Measurements from ENCODE around the gene MYO16. TPM values are rescaled to one million over a fixed set of nuclear protein-coding genes. Genes with fewer than 3 reads are reported as not detected.

The MYO16 gene
- total RNA-seq, result 21.6 TPM
- 10 to 100 TPM; 12.1 to 29.7 (median 16.3) TPM for polyA plus RNA-seq (ENCODE audit: insufficient read depth in 1 of 8, insufficient read length in 8 of 8, low replicate concordance in 1 of 8)
- long read RNA-seq, donor 1, result 0 reads
- long read RNA-seq, donor 2, result 0 reads
- long read RNA-seq, donor 3, full-length matches to known transcripts, result 1 of 7 reads
- long read RNA-seq, donor 3, partial matches to known transcripts, result 6 of 7 reads
- long read RNA-seq, donor 3, other reads (novel, unspliced or antisense), result 0 of 7 reads
- long read RNA-seq, donor 4, result 0 reads
- long read RNA-seq, donor 5, partial matches to known transcripts, result 6 of 6 reads
- long read RNA-seq, donor 5, other reads (novel, unspliced or antisense), result 0 of 6 reads
- long read RNA-seq, donor 6, result 0 reads
- long read RNA-seq, donor 7, result 0 reads
- long read RNA-seq, donor 8, result 0 reads
- long read RNA-seq, donor 9, partial matches to known transcripts, result 8 of 8 reads
- long read RNA-seq, donor 9, other reads (novel, unspliced or antisense), result 0 of 8 reads
- long read RNA-seq, donor 10, result 0 reads
- long read RNA-seq, donor 11, partial matches to known transcripts, result 11 of 11 reads
- long read RNA-seq, donor 11, other reads (novel, unspliced or antisense), result 0 of 11 reads

DNA sequence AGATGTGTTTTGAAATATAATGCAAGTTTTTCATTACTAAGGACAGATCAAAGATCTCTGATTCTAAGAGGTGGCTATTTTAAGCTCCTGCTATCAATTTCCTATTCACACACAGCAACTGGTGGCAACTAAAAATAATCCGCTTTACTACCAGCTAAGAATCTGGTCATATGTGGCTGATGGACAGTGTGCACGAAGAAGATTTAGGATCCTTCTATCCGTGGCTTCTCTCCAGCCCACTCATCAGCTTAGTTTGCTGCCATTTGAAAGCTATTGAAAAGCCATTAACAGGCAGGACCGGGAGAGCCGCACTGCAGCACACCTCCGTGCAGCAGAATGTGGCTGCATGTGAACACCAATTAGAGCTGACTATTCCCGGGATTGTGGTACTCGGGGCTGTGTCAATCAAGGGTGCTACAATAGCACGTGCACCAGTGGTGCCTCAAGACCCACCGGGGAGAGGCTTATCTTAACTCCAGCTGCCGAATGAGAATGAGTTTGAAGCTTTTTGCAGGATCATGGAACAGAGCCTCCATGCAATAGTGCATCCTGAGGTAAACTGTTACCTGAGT is at the start of gene MYO16:
Gene MYO16 (plus strand): TSS at position 431 of the 572 bp plus-strand sequence. CDS start 234 bp downstream, outside the sequence.
- H3K27me3 ChIP-seq (ENCODE audit: control insufficient read depth, insufficient read depth, low read length), result peaks cover 3% of the 10 kb centered on the region
- no peaks in the 10 kb centered on the region for H3K9me3 ChIP-seq (replicated peaks; ENCODE audit: control insufficient read depth, low read depth, low read length)
- 17% methylated on average over 9 of the region's 11 CpGs for WGBS (ENCODE audit: insufficient coverage)
- H3K27ac ChIP-seq (ENCODE audit: low read length), result peak within 1 kb of the TSS; percentile 6
- peak; percentile 54 for DNase-seq
- no peaks in the 10 kb centered on the region for H3K4me1 ChIP-seq (ENCODE audit: control insufficient read depth, insufficient read depth, low read length)
- no peaks in the 10 kb centered on the region for H3K36me3 ChIP-seq (ENCODE audit: control insufficient read depth, insufficient read depth, low read length)
- peak within 1 kb of the TSS; percentile 41 for H3K4me3 ChIP-seq (ENCODE audit: low read length)

DNA sequence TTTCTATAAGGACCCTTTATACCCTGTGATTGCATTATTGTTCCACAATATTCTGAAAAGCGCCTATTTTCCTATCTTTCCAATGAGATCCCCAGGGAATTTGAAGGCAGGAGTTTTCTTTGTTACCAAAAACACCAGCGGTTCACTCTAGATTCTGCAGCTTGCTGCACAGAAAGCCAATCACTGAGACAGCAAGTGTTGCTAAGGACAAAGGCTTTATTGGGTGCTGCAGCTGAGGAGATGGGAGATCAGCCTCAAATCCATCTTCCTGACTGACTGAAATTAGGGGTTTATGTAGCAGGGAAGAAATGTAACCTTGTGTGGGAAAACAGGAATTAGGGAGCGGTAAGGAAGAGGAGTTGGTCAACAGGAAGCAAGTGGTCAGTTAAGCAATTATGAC is 42.6 kb upstream of the MYO16 start:
- H3K9me3 ChIP-seq (replicated peaks; ENCODE audit: control insufficient read depth, low read depth, low read length), result peaks cover 5% of the 10 kb centered on the region
- no peak for DNase-seq
- no peak overlapping the region for H3K27ac ChIP-seq (ENCODE audit: low read length)
- H3K27me3 ChIP-seq (ENCODE audit: control insufficient read depth, insufficient read depth, low read length), result peaks cover 2% of the 10 kb centered on the region
- no peaks in the 10 kb centered on the region for H3K4me1 ChIP-seq (ENCODE audit: control insufficient read depth, insufficient read depth, low read length)
- WGBS (ENCODE audit: insufficient coverage), result 91% methylated on average over 1 of the region's 3 CpGs
- no peaks in the 10 kb centered on the region for H3K36me3 ChIP-seq (ENCODE audit: control insufficient read depth, insufficient read depth, low read length)
- H3K4me3 ChIP-seq (ENCODE audit: low read length), result no peak overlapping the region

DNA sequence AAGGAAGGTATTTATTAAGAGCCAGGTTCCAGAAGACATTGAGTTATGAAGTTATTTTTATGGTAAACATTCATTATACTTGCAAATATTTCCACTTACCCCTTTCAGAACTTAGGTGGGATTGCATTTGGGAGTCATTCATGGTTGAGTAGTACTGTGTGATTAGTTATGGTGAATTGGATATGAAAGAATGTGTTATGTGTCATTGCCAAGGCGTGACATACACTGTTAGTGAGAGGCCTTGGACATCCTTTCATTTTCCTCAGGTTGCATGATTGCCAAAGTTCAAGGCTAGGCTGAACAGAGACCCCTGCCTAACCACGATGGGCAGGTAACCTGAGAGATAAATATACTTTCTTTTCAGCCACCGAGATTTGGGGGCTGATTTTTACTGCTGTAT is 40.9 kb upstream of the MYO16 start:
- peaks cover 2% of the 10 kb centered on the region for H3K27me3 ChIP-seq (ENCODE audit: control insufficient read depth, insufficient read depth, low read length)
- no peak for DNase-seq
- no peak overlapping the region for H3K4me3 ChIP-seq (ENCODE audit: low read length)
- 83% methylated on average over 2 of the region's 3 CpGs for WGBS (ENCODE audit: insufficient coverage)
- no peaks in the 10 kb centered on the region for H3K36me3 ChIP-seq (ENCODE audit: control insufficient read depth, insufficient read depth, low read length)
- H3K4me1 ChIP-seq (ENCODE audit: control insufficient read depth, insufficient read depth, low read length), result no peaks in the 10 kb centered on the region
- no peak overlapping the region for H3K27ac ChIP-seq (ENCODE audit: low read length)
- H3K9me3 ChIP-seq (replicated peaks; ENCODE audit: control insufficient read depth, low read depth, low read length), result peaks cover 5% of the 10 kb centered on the region

DNA sequence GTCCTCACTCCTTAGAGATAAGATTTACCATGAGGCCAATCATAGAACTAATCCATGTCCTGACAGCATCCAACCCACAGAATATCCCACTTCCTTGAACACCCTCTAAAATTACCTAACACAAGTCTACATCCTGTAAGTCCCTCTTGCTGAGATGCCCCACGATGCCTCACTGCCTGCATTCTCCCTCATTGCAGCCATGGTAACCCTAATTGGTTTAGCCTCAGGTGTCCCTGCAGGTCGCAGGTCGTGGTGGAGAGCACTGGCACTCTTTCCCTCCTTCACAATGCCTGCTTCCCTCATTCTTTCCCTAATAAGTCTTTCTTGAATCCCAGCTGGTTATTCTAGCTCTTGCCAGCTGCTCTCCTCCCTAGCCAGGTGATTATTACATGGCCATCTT is 35.3 kb upstream of the MYO16 start:
- Histone ChIP-seq H3K27me3 (ENCODE audit: control insufficient read depth, insufficient read depth, low read length) (peaks cover 4% of the 10 kb centered on the region), H3K4me3 (ENCODE audit: low read length) (no peak overlapping the region), H3K36me3 (ENCODE audit: control insufficient read depth, insufficient read depth, low read length) (no peaks in the 10 kb centered on the region), H3K4me1 (ENCODE audit: control insufficient read depth, insufficient read depth, low read length) (peaks cover 6% of the 10 kb centered on the region), H3K9me3 (replicated peaks; ENCODE audit: control insufficient read depth, low read depth, low read length) (no peaks in the 10 kb centered on the region), H3K27ac (ENCODE audit: low read length) (no peak overlapping the region)
- 18% methylated on average over 3 of the region's 3 CpGs for WGBS (ENCODE audit: insufficient coverage)
- no peak for DNase-seq

DNA sequence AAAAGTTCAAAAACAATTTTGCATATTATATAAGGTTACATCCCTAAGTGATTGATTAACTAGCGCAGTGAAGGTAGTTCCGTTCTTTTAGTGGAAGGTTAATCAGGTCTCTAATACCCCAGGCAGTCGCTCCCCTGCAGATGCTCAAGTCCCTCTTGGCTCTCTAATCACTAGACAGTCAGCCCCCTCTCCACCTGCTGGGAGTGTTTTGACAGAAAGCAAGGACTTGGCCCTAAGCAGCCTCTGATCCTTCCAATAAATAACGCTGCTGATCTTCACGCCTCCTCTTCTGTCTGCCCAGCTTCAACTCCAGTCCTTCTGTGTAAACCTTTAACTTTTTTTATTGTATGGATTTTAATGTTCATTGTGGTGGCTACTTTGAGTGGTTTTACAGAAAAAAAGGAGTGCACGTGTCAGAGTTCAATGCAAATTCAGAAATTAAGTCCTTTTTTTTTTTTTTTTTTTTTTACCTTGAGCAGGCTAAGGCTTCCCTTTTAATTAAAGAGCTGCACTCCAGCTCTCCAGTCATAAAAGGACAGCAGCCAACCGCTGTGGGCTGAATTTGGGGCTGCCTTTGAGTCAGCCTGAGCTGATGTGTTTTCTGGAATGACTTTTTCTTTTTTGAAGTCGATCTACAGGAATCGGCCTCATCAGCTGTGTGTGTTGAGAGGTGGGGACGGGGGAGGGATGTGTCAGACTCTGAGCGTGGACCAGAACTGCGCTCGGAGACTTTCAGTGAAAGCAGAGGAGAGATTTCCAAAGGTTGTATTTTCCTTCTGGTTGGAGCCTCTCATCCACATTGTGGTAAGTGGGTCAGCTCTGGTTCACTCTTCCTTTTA is 33.8 kb upstream of the MYO16 start:
- peak; percentile 48 for DNase-seq
- Histone ChIP-seq H3K27me3 (ENCODE audit: control insufficient read depth, insufficient read depth, low read length) (peaks cover 4% of the 10 kb centered on the region), H3K27ac (ENCODE audit: low read length) (no peak overlapping the region), H3K4me1 (ENCODE audit: control insufficient read depth, insufficient read depth, low read length) (peaks cover 6% of the 10 kb centered on the region), H3K4me3 (ENCODE audit: low read length) (no peak overlapping the region), H3K9me3 (replicated peaks; ENCODE audit: control insufficient read depth, low read depth, low read length) (no peaks in the 10 kb centered on the region), H3K36me3 (ENCODE audit: control insufficient read depth, insufficient read depth, low read length) (no peaks in the 10 kb centered on the region)
- 26% methylated on average over 8 of the region's 13 CpGs for WGBS (ENCODE audit: insufficient coverage)

DNA sequence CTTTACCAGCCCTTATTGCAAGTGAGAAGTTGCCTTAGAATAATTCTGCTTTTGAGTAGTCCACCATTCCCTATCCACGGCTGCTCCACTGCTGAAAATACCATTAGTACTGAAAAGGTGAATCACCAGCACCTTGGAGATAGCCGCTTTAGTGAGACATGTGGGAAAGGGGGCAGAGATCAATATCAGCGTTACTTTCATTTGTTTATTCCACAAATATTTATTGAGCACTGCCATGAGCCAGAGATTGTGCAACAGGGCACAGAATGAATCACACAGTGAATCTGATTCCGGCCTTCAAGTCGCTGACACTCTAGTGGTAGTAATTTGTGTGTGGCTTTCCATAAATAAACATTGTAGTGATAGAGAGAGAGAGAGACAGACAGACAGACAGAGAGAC is 31.5 kb upstream of the MYO16 start:
- H3K27me3 ChIP-seq (ENCODE audit: control insufficient read depth, insufficient read depth, low read length), result peaks cover 2% of the 10 kb centered on the region

DNA sequence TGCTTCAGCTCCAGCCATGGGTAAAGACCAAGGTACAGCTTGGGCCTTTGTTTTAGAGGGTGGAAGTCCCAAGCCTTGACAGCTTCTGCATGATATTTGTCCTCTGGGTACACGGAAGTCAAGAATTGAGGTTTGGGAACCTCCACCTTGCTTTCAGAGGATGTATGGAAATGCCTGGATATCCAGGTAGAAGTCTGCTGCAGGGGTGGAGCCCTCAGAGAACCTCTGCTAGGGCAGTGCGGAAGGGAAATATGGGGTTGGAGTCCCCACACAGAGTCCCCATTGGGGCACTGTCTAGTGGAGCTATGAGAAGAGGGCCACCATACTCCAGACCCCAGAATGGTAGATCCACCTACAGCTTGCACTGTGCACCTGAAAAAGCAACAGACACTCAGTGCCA is 23.0 kb upstream of the MYO16 start:
- Histone ChIP-seq H3K27me3 (ENCODE audit: control insufficient read depth, insufficient read depth, low read length) (no peaks in the 10 kb centered on the region), H3K4me1 (ENCODE audit: control insufficient read depth, insufficient read depth, low read length) (peaks cover 2% of the 10 kb centered on the region), H3K9me3 (replicated peaks; ENCODE audit: control insufficient read depth, low read depth, low read length) (peaks cover 10% of the 10 kb centered on the region), H3K4me3 (ENCODE audit: low read length) (no peak overlapping the region), H3K36me3 (ENCODE audit: control insufficient read depth, insufficient read depth, low read length) (no peaks in the 10 kb centered on the region), H3K27ac (ENCODE audit: low read length) (no peak overlapping the region)
- no peak for DNase-seq
- WGBS (ENCODE audit: insufficient coverage), result 92% methylated on average over 1 of the region's 2 CpGs

More for the DNA sequence above, 31.5 kb upstream of the MYO16 start:
- H3K36me3 ChIP-seq (ENCODE audit: control insufficient read depth, insufficient read depth, low read length), result no peaks in the 10 kb centered on the region
- no peak overlapping the region for H3K4me3 ChIP-seq (ENCODE audit: low read length)
- DNase-seq, result no peak
- H3K27ac ChIP-seq (ENCODE audit: low read length), result no peak overlapping the region
- WGBS (ENCODE audit: insufficient coverage), result no CpG with 5 or more reads among the region's 5 CpGs
- peaks cover 6% of the 10 kb centered on the region for H3K4me1 ChIP-seq (ENCODE audit: control insufficient read depth, insufficient read depth, low read length)
- no peaks in the 10 kb centered on the region for H3K9me3 ChIP-seq (replicated peaks; ENCODE audit: control insufficient read depth, low read depth, low read length)

DNA sequence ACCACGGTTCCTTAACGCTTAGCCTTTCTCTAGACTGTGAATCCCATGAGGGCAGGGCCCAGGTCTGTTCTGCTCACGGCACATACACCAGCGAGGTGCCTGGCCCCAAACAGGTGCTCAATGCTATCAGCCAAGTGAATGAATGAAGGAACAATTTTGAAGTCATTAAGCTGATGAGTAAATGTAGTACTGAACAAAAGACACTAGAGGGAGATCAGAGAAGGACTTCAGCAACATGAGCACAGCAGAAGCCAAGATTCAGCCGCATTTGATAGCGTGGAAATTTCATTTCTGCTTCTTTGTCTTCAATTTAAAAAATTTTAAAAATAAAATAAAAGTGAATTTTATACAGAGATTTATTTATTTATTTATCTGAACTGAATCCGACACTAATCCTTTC is 20.1 kb upstream of the MYO16 start:
- peak; percentile 60 for DNase-seq

DNA sequence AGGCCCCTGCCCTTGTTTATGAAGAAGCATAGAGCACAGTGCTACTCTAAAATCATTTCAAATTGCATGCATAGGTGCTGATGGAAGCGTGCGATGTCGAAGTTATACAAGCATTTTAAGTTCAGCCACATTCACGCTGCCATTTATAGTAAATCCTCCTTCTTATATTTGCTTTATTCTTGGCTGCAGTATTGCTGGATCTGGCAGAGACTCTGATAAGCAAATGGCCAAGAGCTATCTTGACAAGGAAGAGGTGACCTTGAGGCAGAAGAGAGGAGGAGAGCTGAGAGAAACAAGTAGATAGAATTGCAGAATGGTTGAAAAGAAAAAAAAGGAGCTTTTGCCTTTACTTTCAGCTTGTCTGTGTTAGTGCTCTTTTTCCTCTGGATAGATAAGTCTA is 18.9 kb upstream of the MYO16 start:
- H3K27me3 ChIP-seq (ENCODE audit: control insufficient read depth, insufficient read depth, low read length), result no peaks in the 10 kb centered on the region
- H3K36me3 ChIP-seq (ENCODE audit: control insufficient read depth, insufficient read depth, low read length), result no peaks in the 10 kb centered on the region
- no peak overlapping the region for H3K27ac ChIP-seq (ENCODE audit: low read length)
- WGBS (ENCODE audit: insufficient coverage), result no CpG with 5 or more reads among the region's 4 CpGs
- no peak overlapping the region for H3K4me3 ChIP-seq (ENCODE audit: low read length)
- H3K9me3 ChIP-seq (replicated peaks; ENCODE audit: control insufficient read depth, low read depth, low read length), result peaks cover 10% of the 10 kb centered on the region
- peaks cover 2% of the 10 kb centered on the region for H3K4me1 ChIP-seq (ENCODE audit: control insufficient read depth, insufficient read depth, low read length)
- DNase-seq, result no peak

More for the DNA sequence above, 20.1 kb upstream of the MYO16 start:
- Histone ChIP-seq H3K9me3 (replicated peaks; ENCODE audit: control insufficient read depth, low read depth, low read length) (peaks cover 10% of the 10 kb centered on the region), H3K36me3 (ENCODE audit: control insufficient read depth, insufficient read depth, low read length) (no peaks in the 10 kb centered on the region), H3K27me3 (ENCODE audit: control insufficient read depth, insufficient read depth, low read length) (no peaks in the 10 kb centered on the region), H3K27ac (ENCODE audit: low read length) (no peak overlapping the region), H3K4me1 (ENCODE audit: control insufficient read depth, insufficient read depth, low read length) (peaks cover 2% of the 10 kb centered on the region), H3K4me3 (ENCODE audit: low read length) (no peak overlapping the region)
- WGBS (ENCODE audit: insufficient coverage), result 65% methylated on average over 4 of the region's 7 CpGs

DNA sequence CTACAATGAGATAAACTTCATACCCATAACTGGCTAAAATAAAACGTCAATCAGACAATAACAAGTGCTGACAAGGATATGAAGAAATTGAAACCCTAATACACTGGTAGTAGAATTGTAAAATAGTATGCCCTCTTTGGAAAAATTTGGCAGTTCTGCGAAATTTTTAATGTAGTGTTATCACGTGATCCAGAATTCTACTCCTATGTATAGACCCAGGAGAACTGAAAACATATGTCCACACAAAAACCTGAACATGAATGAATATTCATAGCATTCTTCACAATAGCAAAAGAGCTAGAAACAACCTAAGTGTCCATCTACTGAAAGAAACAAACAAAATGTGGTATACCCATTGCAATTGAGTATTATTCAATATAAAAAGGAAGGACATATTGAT is 14.2 kb upstream of the MYO16 start:
- H3K36me3 ChIP-seq (ENCODE audit: control insufficient read depth, insufficient read depth, low read length), result no peaks in the 10 kb centered on the region
- H3K27me3 ChIP-seq (ENCODE audit: control insufficient read depth, insufficient read depth, low read length), result no peaks in the 10 kb centered on the region
- WGBS (ENCODE audit: insufficient coverage), result no CpG with 5 or more reads among the region's 3 CpGs
- no peak overlapping the region for H3K27ac ChIP-seq (ENCODE audit: low read length)
- no peaks in the 10 kb centered on the region for H3K9me3 ChIP-seq (replicated peaks; ENCODE audit: control insufficient read depth, low read depth, low read length)
- H3K4me3 ChIP-seq (ENCODE audit: low read length), result no peak overlapping the region
- DNase-seq, result no peak
- H3K4me1 ChIP-seq (ENCODE audit: control insufficient read depth, insufficient read depth, low read length), result no peaks in the 10 kb centered on the region

Data from muscle of leg (tissue), 16 donors.